KOPT-K1 (cell line): ENCODE data around the gene SLCO3A1.

Source experiments
- H3K27ac ChIP-seq: fragments of 200-600 bp; sonication (generic); 2 replicates; pipeline ENCODE4 v1.5.1; 2016; ENCODE audit warnings: antibody characterized with exemption, mild to moderate bottlenecking, low read depth, low read length; ENCODE audit not compliant: poor library complexity, severe bottlenecking
- H3K36me3 ChIP-seq: fragments of 200-600 bp; sonication (generic); 2 replicates; pipeline ENCODE4 v1.5.1; 2017; ENCODE audit warnings: antibody characterized with exemption, mild to moderate bottlenecking, low read length, moderate library complexity; ENCODE audit not compliant: insufficient read depth
- H3K9me3 ChIP-seq: fragments of 200-600 bp; sonication (generic); 2 replicates; pipeline ENCODE4 v1.5.1; 2017; ENCODE audit warnings: antibody characterized with exemption, low read length, mild to moderate bottlenecking; ENCODE audit not compliant: insufficient read depth, poor library complexity, severe bottlenecking

SLCO3A1 gene

DNA sequence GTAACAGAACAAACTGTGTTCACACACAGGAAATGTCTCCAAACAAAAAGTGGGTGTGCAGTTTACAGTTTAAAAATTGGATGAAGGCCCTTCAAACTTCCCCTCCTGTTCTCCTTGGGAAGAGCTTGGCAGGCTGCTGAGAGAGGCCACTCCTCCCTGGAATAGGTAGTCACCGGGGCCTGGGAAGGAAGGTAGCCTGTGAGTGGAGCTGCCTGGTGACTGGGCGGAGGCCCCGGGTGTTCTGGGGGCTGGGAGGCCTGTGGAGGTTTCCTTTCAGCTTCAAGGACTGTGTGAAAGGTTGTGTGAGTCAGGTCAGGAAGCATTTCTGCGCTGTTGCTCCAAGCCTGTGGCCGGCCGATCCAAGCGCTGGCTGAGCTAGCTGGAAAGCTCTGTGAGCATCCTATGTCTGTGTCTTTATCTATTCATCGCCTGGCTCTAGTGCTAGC lies 14.1 kb downstream of the SLCO3A1 start:
- Histone ChIP-seq H3K36me3 (no peaks in the 10 kb centered on the region), H3K27ac (no peak overlapping the region), H3K9me3 (no peaks in the 10 kb centered on the region)

DNA sequence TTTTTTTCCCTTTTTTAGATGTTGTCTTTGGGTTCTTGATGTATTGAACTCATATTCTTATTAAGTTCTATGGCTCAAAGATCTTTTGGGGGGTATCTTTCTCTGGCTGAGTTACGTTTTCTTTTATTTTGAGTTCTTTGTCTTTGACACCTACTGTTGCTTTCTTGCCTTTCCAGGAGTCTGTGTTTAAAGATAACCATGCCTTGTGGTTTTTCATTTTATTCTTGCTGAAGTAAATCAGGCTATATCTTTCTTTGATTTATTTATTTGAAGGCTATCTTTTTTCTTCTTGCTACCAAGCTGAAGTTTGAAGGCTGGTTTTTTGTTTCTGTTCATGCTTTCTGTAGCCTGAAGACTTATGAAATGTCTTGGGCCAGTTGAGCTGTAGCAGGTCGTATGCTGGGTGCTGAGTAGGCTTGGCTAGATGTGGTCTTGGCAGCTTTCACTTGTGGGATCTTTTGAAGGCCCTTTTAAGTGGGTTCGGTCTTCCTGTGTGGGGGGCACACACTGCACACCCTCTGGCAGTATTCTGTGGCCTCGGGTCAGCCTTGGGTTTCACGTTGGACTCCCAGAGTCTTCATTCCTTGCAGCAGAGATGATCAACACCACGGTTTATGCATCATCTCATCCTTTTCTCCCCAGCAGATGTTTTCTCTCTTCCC lies 17.5 kb downstream of the SLCO3A1 start:
- H3K9me3 ChIP-seq, result no peaks in the 10 kb centered on the region
- H3K36me3 ChIP-seq, result no peaks in the 10 kb centered on the region
- H3K27ac ChIP-seq, result no peak overlapping the region

DNA sequence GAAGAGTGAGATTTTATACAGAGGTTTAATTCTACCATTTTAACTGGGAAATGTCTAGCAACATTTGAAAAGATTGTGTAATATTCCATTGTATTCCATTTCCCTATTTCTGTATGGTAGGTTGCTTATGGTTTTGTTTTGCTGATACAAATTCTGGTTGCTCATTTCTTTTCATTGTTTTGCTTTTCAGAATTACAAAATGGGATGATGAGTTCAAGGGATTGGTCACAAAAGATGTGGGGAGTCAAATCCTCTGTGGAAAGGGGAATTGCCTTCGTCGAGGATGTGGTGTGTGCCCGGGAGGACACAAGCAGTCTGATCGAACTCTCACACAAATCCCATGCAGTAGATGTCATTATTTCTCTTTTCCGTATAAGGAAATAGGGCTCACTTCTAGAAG lies 18.3 kb downstream of the SLCO3A1 start:
- no peak overlapping the region for H3K27ac ChIP-seq
- H3K36me3 ChIP-seq, result no peaks in the 10 kb centered on the region
- H3K9me3 ChIP-seq, result no peaks in the 10 kb centered on the region

DNA sequence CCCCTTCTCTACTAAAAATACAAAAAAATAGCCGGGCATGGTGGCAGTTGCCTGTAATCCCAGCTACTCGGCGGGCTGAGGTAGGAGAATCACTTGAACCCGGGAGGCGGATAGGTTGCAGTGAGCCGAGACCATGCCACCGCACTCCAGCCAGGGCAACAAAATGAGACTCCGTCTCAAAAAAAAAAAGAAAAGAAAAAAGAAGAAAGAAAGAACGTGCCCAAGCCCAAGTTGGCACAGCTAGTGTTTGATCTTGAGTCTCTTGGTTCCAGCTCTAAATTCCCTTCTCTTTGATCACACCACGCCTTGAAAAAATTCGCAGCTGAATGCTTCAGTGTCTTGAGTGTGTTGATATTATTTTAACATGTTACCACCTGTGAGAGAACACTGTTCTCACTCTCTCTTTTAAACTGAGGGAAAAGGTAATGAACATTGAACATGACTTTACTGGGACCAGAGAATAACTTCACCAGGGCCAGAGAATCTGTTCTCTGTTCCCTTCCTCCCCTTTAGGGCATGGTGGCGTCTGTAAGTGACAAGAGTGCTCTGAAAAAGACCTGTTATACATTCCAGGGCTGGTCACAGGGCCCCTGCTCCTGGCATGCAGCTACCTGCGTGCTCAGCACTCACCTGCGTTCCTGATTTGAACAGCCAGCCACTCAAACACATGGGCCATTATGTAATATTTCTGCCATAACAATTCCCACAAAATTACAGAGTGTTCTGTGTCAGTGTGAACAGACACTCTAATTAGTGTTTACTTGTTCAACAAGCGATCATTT lies 19.0 kb downstream of the SLCO3A1 start:
- H3K9me3 ChIP-seq, result no peaks in the 10 kb centered on the region
- no peaks in the 10 kb centered on the region for H3K36me3 ChIP-seq
- no peak overlapping the region for H3K27ac ChIP-seq

DNA sequence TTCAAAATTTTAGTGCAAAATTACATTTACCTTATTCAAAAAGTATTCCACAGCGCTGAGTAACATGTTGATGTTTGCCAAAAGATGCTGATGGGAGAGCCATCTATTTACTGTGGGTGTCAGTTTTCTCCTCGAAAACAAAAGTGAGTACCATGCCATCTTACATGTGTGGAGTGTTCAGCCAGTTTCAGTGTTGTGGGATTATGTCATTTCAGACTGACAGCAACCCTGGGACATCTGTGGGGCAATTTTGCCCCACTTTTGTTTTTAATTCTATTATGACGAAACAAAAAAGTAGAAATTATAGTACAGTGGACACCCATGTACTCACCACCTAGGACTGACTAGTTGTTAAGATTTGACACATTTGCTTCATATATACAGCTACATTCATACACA lies 19.6 kb downstream of the SLCO3A1 start:
- no peaks in the 10 kb centered on the region for H3K9me3 ChIP-seq
- no peaks in the 10 kb centered on the region for H3K36me3 ChIP-seq
- H3K27ac ChIP-seq, result no peak overlapping the region

DNA sequence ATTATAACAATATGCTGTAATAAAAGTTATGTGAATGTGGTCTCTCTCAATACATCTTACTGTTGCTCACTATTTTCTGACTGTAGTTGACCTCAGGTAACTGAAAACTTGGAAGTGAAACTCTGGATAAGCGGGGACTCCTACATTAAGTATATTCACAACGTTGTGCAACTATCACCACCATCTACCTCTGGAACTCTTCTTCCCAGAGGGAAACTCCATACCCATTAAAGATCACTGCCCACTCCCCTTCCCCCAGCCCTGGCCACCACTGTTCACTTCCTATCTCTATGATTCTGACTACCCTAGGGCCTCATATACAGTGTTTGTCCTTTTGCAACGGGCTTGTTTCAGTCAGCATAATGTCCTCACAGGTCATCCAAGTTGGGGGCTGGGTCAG lies 20.7 kb downstream of the SLCO3A1 start:
- Histone ChIP-seq H3K9me3 (no peaks in the 10 kb centered on the region), H3K36me3 (no peaks in the 10 kb centered on the region), H3K27ac (no peak overlapping the region)

DNA sequence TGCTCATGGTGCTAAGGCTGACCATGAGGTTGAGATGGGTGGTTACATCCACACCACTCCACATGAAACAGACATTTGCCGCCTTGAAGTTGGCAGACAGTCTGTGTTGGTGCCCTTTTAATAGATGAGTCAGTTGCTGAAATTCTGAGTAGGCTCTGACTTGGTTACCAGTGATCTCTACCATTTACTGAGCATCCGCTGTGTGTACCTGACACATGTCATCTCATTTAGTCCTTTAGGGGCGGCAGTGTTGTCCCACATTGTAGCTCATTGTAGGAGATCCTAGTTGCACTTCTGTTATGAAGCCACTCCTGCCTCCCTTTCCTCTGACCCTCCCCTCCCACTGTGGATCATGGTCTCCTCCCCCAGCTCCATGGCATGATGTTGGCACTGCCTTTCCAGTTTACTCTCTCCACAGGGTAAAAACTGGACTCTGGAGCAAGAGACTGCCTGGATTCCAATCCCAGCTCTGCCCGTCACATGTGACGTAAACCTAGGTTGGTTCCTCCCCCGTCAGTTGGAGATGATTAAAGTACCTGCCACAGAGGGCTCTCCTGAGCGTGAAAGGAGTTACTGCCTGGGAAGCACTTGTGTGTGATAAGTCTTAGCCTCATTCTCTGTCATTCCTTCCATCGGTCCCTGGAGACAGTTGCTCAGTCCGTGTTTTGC lies 21.6 kb downstream of the SLCO3A1 start:
- Histone ChIP-seq H3K9me3 (no peaks in the 10 kb centered on the region), H3K36me3 (no peaks in the 10 kb centered on the region), H3K27ac (no peak overlapping the region)

DNA sequence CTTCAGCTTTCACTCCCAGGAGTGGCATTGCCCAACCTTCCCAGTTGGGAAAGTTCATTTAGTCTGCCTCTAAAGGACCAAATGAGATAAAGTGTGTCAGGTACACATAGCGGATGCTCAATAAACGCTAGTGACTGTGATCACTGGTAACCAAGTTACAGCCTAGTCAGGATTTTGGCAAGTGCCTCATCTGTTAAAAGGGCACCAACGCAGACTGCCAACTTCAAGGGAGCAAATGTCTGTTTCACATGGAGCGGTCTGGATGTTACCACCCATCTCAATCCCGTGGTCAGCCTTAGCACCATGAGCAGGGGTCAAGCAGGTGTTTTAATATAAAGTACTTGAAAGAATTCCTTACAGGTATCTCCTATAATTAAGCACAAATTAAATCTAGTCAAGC lies 22.7 kb downstream of the SLCO3A1 start:
- Histone ChIP-seq H3K27ac (no peak overlapping the region), H3K9me3 (no peaks in the 10 kb centered on the region), H3K36me3 (no peaks in the 10 kb centered on the region)

DNA sequence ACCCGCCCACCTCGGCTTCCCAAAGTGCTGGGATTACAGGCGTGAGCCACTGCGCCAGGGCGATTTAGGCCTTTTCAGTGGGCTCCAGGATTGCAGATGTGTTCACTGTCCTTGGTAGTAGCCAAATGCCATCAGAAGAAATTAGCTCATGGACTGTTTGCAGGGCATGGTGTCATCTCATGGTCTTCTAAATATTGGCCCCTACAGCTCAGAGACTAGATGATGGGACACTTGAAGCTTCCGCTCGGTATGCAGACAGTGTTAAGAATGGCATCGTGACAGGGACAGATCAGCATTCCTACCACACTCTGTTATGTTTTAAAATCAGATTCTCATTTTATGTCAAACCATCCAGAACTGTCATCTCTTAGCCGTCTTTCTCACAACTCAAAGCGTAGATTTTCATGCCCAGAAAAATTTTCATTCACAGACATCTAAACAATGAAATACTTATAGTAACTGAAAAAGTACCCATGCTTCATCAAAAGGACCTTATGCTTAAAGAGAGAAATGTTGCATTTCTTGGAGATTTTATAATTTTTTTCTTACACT lies 24.9 kb downstream of the SLCO3A1 start:
- Histone ChIP-seq H3K9me3 (no peaks in the 10 kb centered on the region), H3K27ac (no peak overlapping the region), H3K36me3 (no peaks in the 10 kb centered on the region)

DNA sequence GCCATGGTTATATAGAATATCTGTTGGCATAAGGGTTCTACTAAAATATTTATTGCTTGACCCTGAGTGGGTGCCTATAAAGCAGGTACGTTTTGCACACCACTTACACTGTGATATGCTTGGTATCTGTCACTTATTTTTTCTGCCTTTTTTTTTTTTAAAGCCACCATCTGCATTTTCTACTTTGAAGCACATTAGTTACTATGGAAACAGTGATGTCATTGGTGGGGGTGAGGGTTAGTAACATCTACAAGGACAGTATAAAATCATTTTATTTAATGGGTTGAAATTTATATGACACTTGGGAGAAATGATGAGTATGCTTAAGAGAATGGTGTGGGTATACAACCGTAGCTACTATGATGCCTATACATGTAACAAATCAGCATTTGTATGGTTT lies 25.6 kb downstream of the SLCO3A1 start:
- Histone ChIP-seq H3K36me3 (no peaks in the 10 kb centered on the region), H3K27ac (no peak overlapping the region), H3K9me3 (no peaks in the 10 kb centered on the region)

DNA sequence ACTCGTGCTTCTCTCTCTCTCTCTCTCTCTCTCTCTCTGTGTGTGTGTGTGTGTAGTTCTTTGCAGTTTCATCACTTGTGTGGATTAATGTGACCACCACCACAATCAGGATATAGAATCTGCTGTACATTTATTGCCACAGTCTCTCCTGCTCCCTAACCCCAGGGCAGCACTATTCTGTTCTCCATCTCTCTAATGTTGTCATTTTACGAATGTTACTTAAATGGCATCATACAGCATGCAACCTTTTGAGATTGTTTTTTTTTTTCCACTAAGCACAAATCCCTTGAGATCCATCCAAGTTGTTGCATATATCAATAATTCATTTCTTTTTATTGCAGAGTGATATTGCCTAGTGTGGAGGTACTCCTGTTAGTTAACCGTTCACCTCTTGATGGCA lies 26.9 kb downstream of the SLCO3A1 start:
- H3K36me3 ChIP-seq, result no peaks in the 10 kb centered on the region
- no peak overlapping the region for H3K27ac ChIP-seq
- H3K9me3 ChIP-seq, result no peaks in the 10 kb centered on the region

DNA sequence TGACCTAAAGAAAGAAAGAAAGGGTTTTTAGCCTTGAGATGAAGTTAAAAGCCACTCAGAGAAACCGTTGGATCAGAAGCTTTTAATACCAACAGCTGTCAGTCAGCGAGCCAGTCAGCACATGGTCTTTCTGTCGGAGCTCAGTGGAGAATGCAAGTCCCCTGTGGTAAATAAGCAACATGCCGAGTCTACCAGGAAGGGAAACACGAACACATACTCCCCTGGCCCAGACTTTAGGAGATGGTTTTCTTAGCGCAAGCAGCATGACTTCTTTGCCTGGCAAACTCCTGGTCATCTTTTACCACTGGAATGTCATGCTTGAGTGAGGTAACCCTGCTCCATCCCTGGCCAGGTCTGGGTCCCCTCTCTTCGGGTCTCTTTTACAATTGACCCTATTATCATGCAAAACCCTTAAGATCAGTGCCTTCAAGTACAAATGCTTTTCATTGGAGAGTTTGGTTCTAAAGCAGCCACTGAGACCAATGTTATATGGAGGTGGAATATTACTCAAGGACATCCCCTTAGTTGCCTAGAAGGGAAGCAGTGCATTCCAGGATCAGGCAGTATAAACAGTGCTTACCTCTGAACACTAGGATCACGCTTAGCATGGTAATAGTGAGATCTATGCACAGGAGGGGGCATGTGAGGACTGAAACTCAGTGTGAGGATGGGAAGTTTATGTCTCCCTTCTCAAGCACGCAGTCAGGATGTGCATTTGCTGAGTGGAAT lies 28.2 kb downstream of the SLCO3A1 start:
- Histone ChIP-seq H3K9me3 (no peaks in the 10 kb centered on the region), H3K27ac (no peak overlapping the region), H3K36me3 (no peaks in the 10 kb centered on the region)

DNA sequence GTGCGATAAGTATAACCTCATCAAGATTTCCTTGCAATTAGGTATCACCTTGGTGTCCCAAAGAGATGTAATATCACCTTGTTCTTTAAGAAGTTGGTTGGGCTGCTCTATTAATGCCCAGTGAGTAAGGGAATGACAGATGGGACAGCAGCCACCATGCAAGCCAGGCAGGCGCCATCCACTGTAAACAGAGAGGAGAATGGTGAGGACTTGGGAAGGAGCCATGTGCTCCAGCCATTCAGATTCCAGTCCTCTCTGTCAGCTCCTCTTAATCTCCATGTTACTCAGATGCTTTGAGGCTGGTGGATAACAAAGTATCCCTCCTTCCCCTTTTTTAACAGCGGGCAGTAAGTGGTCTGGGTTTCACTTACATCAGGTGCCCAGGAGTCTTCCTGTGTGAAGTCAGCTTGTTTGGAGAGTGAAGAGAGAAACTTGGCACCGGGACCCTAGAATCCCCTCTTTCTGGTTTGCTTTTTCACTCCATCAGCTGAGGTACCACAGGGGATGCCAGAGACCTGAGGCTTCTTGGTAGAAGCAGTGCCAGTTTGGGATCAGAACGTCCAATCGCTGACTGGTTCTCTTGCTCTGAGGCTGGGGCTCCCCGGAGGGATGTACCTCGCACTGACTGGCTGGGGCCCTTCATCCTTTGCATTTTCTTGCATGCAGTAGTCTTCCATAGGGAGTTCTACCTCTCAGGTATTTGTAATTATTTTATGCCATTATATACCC lies 29.5 kb downstream of the SLCO3A1 start:
- H3K27ac ChIP-seq, result no peak overlapping the region
- no peaks in the 10 kb centered on the region for H3K9me3 ChIP-seq

DNA sequence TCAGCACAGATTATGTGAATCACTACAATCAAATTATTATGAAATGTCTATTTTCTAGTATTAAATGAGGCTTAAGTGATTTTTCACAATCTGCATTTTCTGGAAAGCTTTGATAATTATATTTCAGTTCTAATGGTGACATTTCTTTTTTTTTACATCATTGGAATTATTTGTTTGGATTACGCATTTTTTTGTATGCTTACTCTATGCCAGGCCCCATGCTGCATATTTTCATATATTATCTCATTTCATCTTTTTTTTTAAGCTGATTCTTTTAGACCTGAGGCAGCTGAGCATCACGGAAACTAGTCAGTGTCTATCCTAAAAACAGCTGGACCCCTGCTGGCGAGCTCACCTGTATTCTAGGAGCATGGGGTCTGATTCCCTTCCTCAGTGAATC lies 31.1 kb downstream of the SLCO3A1 start:
- no peaks in the 10 kb centered on the region for H3K36me3 ChIP-seq
- H3K9me3 ChIP-seq, result no peaks in the 10 kb centered on the region
- H3K27ac ChIP-seq, result no peak overlapping the region

More for the DNA sequence above, 29.5 kb downstream of the SLCO3A1 start:
- H3K36me3 ChIP-seq, result no peaks in the 10 kb centered on the region
